ENCODE data around the gene KIF3C.
"Not testable (repeated sequence)": the region's sequence is repeated elsewhere in the genome, so short reads cannot be mapped to it uniquely, and the experiment has no call there.

KIF3C gene

GRCh38 chr2:25982273-25982967 is at the start of gene KIF3C:
TSS of gene KIF3C (minus strand) at chr2:25982497. CDS start at chr2:25981917, 580 bp downstream.
- DNase-seq = peak; percentile 15 to 82

- DNase-seq = not testable (repeated sequence)
These were observed 45.8 kb upstream of the KIF3C start for GRCh38 chr2:26028083-26028482.

GRCh38 chr2:26025509-26025908 is 43.2 kb upstream of the KIF3C start:
- no peak for DNase-seq

DNA sequence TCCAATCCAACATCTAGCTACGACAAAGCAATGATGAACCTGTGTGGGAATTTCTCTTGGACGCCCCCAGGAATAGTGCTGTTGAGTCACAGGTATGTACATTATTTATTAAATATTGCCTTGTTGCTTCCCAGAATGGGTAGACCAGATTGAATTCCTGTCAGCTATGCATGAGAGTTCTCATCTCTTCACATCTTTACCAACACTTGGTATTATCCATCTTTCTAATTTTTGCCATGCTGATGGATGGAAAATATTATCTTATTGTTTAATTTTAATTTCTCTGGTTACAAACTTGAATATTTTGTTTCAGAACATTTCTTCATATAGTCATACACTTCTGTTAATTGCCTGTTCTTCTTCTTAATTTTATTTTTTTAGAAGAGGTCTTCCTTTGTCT is 42.0 kb upstream of the KIF3C start:
- DNase-seq = no peak

GRCh38 chr2:26020231-26020640 is 37.9 kb upstream of the KIF3C start:
- no peak for DNase-seq

- DNase-seq = peak; percentile 44 to 74
These were observed 36.1 kb upstream of the KIF3C start for GRCh38 chr2:26018184-26019055.

- no peak for DNase-seq
These were observed 35.3 kb upstream of the KIF3C start for GRCh38 chr2:26017464-26018183.

DNA sequence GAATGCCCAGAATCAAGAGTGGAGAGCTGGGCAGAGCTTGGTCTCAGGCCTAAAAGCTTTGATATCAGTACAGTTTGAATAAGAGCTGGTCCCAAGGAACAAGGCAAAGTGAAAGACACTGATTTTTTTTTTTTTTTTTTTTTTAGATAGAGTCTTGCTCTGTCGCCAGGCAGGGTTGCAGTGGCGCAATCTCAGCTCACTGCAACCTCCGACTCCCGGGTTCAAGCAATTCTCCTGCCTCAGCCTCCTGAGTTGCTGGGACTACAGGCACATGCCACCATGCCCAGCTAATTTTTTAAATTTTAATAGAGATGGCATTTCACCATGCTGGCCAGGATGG is 34.4 kb upstream of the KIF3C start:
- DNase-seq = not testable (repeated sequence)

DNA sequence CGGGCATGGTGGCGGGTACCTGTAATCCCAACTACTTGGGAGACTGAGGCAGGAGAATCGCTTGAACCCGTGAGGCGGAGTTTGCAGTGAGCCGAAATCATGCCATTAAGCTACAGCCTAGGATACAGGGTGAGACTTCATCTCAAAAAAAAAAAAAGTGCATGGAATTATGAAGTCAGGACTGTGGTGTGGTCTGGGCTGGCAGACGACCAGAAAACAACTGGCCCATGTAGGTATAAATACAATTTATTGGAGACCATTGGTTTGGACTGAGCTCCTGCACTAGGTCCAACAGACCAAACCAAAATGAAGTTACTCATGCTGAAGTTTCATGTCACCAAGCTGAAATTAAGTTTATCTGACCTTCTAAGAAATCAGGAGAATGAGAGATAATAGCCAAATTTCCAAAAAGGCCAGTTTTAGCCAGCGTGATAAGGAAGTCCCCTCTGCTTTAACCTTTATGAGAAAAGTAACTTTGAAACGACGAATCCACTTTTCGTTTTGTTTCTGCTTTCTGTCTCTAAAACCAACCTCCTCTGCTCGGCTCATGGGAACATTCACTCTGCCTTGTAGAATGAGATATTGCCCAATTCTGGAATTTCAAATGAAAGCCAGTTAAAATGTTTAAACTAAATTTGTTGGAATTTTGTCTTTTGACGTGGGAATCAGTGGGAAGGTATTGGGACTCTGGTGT is 33.9 kb upstream of the KIF3C start:
- DNase-seq = no peak

GRCh38 chr2:26013668-26014067 is 31.4 kb upstream of the KIF3C start:
- no peak for DNase-seq

GRCh38 chr2:26011990-26012856 is 29.9 kb upstream of the KIF3C start:
- no peak for DNase-seq

DNA sequence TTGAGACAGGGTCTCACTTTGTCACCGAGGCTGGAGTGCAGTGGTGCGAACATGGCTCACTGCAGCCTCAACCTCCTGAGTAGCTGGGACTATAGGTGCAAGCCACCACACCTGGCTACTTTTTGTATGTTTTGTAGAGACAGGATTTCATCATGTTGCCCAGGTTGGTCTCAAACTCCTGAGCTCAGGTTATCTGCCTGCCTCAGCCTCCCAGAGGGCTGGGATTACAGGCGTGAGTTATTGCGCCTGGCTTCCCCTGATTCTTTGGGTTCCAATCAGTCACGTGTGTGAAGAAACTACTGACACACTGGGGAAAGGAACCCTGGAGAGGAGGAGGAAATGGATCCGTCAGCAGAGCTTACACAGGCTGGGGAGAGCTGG is 29.3 kb upstream of the KIF3C start:
- no peak for DNase-seq

DNA sequence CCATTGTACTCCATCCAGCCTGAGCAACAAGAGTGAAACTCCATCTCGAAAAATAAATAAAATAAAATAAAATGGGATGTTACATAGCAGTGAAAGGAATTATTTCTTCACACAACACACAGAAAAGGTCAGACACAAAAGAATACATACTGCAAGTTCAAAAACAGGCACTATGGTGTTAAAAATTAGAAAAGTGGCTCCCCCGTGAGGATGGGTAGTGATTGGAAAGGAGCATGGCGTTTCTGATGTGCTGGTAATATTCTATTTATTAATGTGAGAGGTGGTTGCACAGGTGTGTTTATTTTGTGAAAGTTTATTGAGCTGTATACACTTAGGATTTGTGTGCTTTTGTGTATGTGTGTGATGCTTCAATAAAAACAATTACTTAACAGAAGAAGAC is 28.6 kb upstream of the KIF3C start:
- no peak for DNase-seq

- no peak for DNase-seq
These were observed 27.3 kb upstream of the KIF3C start for GRCh38 chr2:26009567-26009963.

DNA sequence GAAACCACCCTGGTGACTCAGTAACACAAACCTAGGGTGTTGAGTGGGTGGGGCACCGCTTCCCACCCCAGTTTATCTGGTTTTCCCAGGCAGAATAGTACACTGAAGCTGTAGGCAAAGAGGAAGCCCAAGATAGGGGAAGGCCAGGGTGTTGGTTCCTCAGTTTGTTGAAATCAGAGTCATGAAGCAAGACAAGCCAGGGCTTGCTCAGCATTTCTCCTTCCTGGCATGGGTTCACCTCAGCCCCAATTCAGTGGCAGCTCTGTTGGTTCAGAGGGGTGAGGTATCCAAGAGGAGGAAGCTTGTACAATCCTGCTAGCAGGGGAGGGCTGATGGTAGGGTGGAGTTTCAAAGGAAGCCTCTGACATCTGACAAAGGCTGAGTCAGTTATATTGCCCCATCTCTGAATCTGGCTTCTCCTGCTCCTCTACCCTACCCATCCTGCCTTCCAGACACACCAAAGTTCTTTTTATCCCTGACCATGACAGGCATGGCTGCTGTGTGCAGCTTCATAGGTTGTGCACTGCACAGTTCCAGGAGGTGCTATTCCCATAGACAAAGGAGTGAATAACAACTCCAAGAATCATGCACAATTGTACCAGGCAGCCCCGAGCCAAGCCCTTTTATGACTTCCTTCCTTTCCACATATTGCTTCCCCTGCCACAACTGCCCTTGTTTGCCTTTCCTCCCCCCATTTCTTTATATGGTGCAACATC is 26.7 kb upstream of the KIF3C start:
- DNase-seq = no peak

DNA sequence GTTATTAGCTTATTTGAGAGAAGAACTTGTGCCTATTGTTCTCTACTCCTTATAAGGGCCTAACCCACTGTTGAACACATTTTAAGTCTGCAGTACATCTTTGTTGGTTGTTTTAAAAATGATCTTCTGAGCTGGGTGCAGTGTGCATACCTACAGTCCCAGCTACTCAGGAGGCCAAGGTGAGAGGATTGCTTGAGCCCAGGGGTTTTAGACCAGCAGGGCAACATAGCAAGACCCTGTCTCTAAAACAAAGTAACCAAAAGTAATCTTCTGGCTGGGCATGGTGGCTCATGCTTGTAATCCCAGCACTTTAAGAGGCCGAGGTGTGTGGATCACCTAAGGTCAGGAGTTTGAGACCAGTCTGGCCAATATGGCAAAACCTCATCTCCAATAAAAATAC is 25.8 kb upstream of the KIF3C start:
- DNase-seq = no peak

GRCh38 chr2:26002632-26003310 is 20.5 kb upstream of the KIF3C start:
- DNase-seq = peak; percentile 45 to 83

DNA sequence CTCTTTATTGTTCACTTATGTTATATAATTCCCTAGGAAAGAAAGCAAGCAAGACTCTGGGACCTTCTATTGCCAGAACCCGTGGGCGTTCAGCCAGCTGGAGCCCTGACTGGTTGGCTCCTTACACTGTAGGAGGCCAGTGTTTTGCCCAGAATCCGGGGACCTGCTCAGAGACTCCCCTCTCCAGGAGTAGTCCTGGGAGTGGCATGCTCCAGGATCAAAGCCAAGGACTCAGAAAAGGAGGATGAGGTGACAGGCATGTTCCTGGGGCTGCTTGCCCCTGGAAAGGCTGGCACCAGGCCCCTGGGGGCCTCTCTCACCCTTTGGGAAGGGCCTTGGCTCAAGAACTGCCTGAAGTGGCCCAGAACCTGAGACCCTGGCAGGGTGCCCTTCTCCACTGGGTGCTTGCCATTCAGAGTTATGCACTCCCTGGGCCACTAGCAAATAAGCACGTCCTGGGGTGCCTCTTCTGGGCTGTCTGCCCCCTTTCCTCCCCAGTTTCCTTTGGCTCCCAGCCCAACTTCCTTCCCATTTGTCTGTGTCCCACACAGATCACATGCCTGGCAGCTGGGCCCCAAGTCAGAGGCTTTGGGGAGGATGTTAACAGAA is 19.6 kb upstream of the KIF3C start:
- peak; percentile 98 for DNase-seq

DNA sequence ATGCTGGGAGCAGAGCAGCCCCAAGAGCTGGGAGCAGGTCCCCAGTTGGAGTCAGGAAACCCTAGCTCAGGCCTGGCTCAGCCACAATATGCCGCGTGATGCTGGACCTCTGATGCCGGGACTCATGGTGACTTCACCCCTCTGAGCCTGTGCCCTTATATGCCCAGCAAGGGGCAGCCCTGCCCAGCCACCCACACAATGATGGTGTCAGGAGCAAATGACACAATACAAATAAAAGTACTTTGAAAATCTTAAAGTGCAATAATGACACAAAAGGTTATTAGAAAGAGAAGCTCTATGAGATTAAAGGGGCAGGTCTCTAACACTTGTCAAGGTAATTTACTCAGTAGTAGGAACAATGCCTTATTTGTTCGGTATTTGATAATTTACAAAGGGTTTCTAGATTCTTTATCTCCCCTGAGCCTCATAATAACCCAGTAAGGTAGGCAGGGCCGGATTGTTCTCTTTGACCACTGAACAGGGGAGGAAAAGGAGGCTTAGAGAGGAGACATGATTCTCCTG is 18.3 kb upstream of the KIF3C start:
- DNase-seq = no peak

DNA sequence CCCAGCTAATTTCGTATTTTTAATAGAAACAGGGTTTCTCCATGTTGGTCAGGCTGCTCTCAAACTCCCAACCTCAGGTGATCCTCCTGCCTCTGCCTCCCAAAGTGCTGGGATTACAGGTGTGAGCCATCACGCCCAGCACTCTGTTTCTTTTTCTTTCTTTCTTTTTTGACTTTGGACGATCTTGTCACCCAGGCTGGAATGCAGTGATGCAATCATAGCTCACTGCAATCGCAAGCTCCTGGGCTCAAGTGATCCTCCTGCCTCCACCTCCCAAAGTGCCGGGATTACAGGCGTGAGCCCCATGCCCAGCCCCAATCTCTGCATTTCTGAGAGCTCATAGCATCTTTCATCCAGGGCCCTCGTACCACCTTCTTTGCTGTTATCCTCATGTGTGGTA is 17.1 kb upstream of the KIF3C start:
- DNase-seq = not testable (repeated sequence)
